H1 (cell line): ENCODE results near the gene SLX9. TPM values are rescaled to one million over a fixed set of nuclear protein-coding genes. Genes with fewer than 3 reads are reported as not detected.

Experiments
- CTCF ChIA-PET: fragments of 300-600 bp; sonication (Branson Sonifier 250); formaldehyde crosslinking; loops from one replicate; lab custom pipeline; 2021; ENCODE audit not compliant: partially characterized antibody; lab: Charles Lee
- POLR2A ChIA-PET: fragments of 300-600 bp; sonication (Branson Sonifier 250); formaldehyde crosslinking; loops from one replicate; lab custom pipeline; 2021; ENCODE audit warnings: inconsistent platforms; ENCODE audit not compliant: partially characterized antibody; lab: Charles Lee
- DNase-seq, 2 experiments: peaks; one replicate each; pipeline versions ENCODE4 v3.0.0 to v3.0.0-alpha.2; 2010 to 2022; ENCODE audit warnings: low spot score in 2 of 2, low read depth in 1 of 2, mixed read lengths in 1 of 2
- FAIRE-seq: peaks from 2 replicates; lab custom pipeline; 2011; peaks lifted over from hg19 to GRCh38; lab: Jason Lieb, UNC
- H2AFZ ChIP-seq: 2 replicates; pipeline ENCODE4 v1.8.1; 2012; ENCODE audit warnings: low read length, inconsistent platforms
- H2AK5ac ChIP-seq: 2 replicates; pipeline ENCODE4 v1.6.1; 2013; ENCODE audit warnings: low read depth, low read length
- H2BK120ac ChIP-seq: replicated peaks from 2 replicates; pipeline ENCODE3; 2013; ENCODE audit warnings: low read depth, low read length, inconsistent platforms
- H2BK12ac ChIP-seq: 2 replicates; pipeline ENCODE4 v1.6.1; 2013; ENCODE audit warnings: low read depth, low read length
- H2BK15ac ChIP-seq: 2 replicates; pipeline ENCODE4 v1.6.1; 2013; ENCODE audit warnings: low read length
- H2BK20ac ChIP-seq: 2 replicates; pipeline ENCODE4 v1.6.1; 2013; ENCODE audit warnings: low read length
- H2BK5ac ChIP-seq: 2 replicates; pipeline ENCODE4 v1.6.1; 2013; ENCODE audit warnings: low read depth, low read length
- H3K14ac ChIP-seq: 2 replicates; pipeline ENCODE4 v1.6.1; 2013; ENCODE audit warnings: inconsistent platforms; ENCODE audit not compliant: insufficient read length
- H3K18ac ChIP-seq: 2 replicates; pipeline ENCODE4 v1.6.1; 2013; ENCODE audit warnings: low read length; ENCODE audit errors: extremely low read depth
- H3K23ac ChIP-seq: 2 replicates; pipeline ENCODE4 v1.6.1; 2013; ENCODE audit warnings: inconsistent platforms; ENCODE audit not compliant: insufficient read length
- H3K23me2 ChIP-seq: 2 replicates; pipeline ENCODE4 v1.6.1; 2013; ENCODE audit warnings: low read depth, low read length
- H3K27ac ChIP-seq: 2 replicates; pipeline ENCODE4 v1.6.1; 2011; ENCODE audit warnings: low read depth, low read length, inconsistent platforms
- H3K27me3 ChIP-seq, 4 experiments: replicated peaks in 1 of 4; 1 replicate in 1 of 4; 2 replicates in 3 of 4; pipeline versions ENCODE4 v1.6.1 to v1.8.1; 2011 to 2013; ENCODE audit warnings: low read length in 3 of 4, mild to moderate bottlenecking in 3 of 4, inconsistent platforms in 2 of 4, mixed read lengths in 2 of 4, moderate library complexity in 1 of 4; ENCODE audit not compliant: control insufficient read depth in 3 of 4, insufficient read depth in 3 of 4; ENCODE audit errors: extremely low read depth in 1 of 4
- H3K36me3 ChIP-seq, 4 experiments: 2 replicates each; pipeline versions ENCODE4 v1.6.1 to v1.8.1; 2011 to 2013; ENCODE audit warnings: mild to moderate bottlenecking in 4 of 4, low read length in 3 of 4, moderate library complexity in 2 of 4, control low read depth in 1 of 4, inconsistent platforms in 1 of 4; ENCODE audit not compliant: insufficient read depth in 4 of 4, control insufficient read depth in 2 of 4
- H3K4ac ChIP-seq: replicated peaks from 2 replicates; pipeline ENCODE3; 2013; ENCODE audit warnings: low read length, low read depth, mixed read lengths, inconsistent platforms; ENCODE audit not compliant: insufficient read length
- H3K4me1 ChIP-seq, 4 experiments: replicated peaks in 1 of 4; 1 replicate in 1 of 4; 2 replicates in 3 of 4; pipeline versions ENCODE4 v1.6.1 to v1.8.1; 2011 to 2013; ENCODE audit warnings: low read length in 3 of 4, inconsistent platforms in 2 of 4, mixed read lengths in 1 of 4; ENCODE audit not compliant: insufficient read depth in 4 of 4, control insufficient read depth in 3 of 4
- H3K4me2 ChIP-seq, 2 experiments: 2 replicates each; pipeline versions ENCODE4 v1.6.1 to v1.8.1; 2011 to 2013; ENCODE audit warnings: low read depth in 2 of 2, low read length in 2 of 2, control low read depth in 1 of 2, inconsistent platforms in 1 of 2, mild to moderate bottlenecking in 1 of 2; ENCODE audit not compliant: insufficient read depth in 1 of 2
- H3K4me3 ChIP-seq, 4 experiments: fragments of 200-600, 300-600 bp in 1 of 4; sonication (generic), shearing (Covaris generic), sonication (Bioruptor Twin) in 1 of 4; 2 replicates each; pipeline versions ENCODE4 v1.5.1 to v1.8.1; 2011 to 2016; ENCODE audit warnings: low read length in 4 of 4, low read depth in 3 of 4, control low read depth in 2 of 4, inconsistent platforms in 2 of 4, mild to moderate bottlenecking in 2 of 4, mixed read lengths in 1 of 4, moderate library complexity in 1 of 4; ENCODE audit not compliant: insufficient read depth in 2 of 4; ENCODE audit errors: extremely low read depth in 1 of 4
- H3K56ac ChIP-seq: replicated peaks from 2 replicates; pipeline ENCODE3; 2013; ENCODE audit warnings: low read depth, mild to moderate bottlenecking, mixed read lengths, low read length, inconsistent platforms; ENCODE audit not compliant: insufficient read length
- H3K79me1 ChIP-seq: 2 replicates; pipeline ENCODE4 v1.6.1; 2013; ENCODE audit warnings: low read depth, low read length, control low read depth
- H3K79me2 ChIP-seq, 2 experiments: 2 replicates each; pipeline versions ENCODE4 v1.6.1 to v1.8.1; 2012 to 2013; ENCODE audit warnings: low read length in 2 of 2, mild to moderate bottlenecking in 2 of 2, inconsistent platforms in 1 of 2; ENCODE audit not compliant: insufficient read depth in 2 of 2, control insufficient read depth in 1 of 2
- H3K9ac ChIP-seq, 4 experiments: replicated peaks in 1 of 4; 1 replicate in 1 of 4; 2 replicates in 3 of 4; pipeline versions ENCODE4 v1.6.1 to v1.8.1; 2011 to 2013; ENCODE audit warnings: low read depth in 3 of 4, low read length in 3 of 4, control low read depth in 2 of 4, mild to moderate bottlenecking in 2 of 4, moderate library complexity in 2 of 4, inconsistent platforms in 1 of 4; ENCODE audit errors: extremely low read depth in 1 of 4
- H3K9me3 ChIP-seq, 2 experiments: 2 replicates each; pipeline versions ENCODE4 v1.6.1 to v1.8.1; 2012 to 2013; ENCODE audit warnings: mild to moderate bottlenecking in 2 of 2, moderate library complexity in 2 of 2, control low read depth in 1 of 2, inconsistent platforms in 1 of 2, low read depth in 1 of 2, low read length in 1 of 2, mixed read lengths in 1 of 2; ENCODE audit not compliant: insufficient read depth in 2 of 2
- H4K20me1 ChIP-seq, 2 experiments: replicated peaks in 1 of 2; 2 replicates each; pipeline versions ENCODE3 to v1.8.1; 2011 to 2013; ENCODE audit warnings: inconsistent platforms in 2 of 2, low read length in 2 of 2, mild to moderate bottlenecking in 1 of 2; ENCODE audit not compliant: insufficient read depth in 2 of 2, control insufficient read depth in 1 of 2
- H4K5ac ChIP-seq: 2 replicates; pipeline ENCODE4 v1.6.1; 2013; ENCODE audit warnings: low read length, low read depth, mixed read lengths, inconsistent platforms; ENCODE audit not compliant: insufficient read length
- H4K8ac ChIP-seq: 2 replicates; pipeline ENCODE4 v1.8.0; 2013; ENCODE audit warnings: mild to moderate bottlenecking, moderate library complexity, low read length, inconsistent platforms; ENCODE audit not compliant: insufficient read depth; ENCODE audit errors: extremely low read depth
- H4K91ac ChIP-seq: replicated peaks from 2 replicates; pipeline ENCODE3; 2013; ENCODE audit warnings: low read length, mixed read lengths, inconsistent platforms; ENCODE audit not compliant: insufficient read length
- BCL11A ChIP-seq, 2 experiments: IDR thresholded peaks; one replicate each; pipeline ENCODE4 v1.6.1; 2011; ENCODE audit warnings: low read depth in 2 of 2, low read length in 2 of 2, mild to moderate bottlenecking in 2 of 2
- GTF2F1 ChIP-seq: IDR thresholded peaks from 2 replicates; pipeline ENCODE4 v1.6.1; 2012; ENCODE audit warnings: low read depth, low read length, improper control_type of control experiment, borderline replicate concordance
- MAFK ChIP-seq: IDR thresholded peaks from 2 replicates; pipeline ENCODE4 v1.6.1; 2012; ENCODE audit warnings: low read depth, mild to moderate bottlenecking, improper control_type of control experiment, low read length
- RNF2 ChIP-seq: fragments of 200-900, 300-1000 bp; sonication (generic); IDR thresholded peaks from 2 replicates; pipeline ENCODE4 v1.7.1; 2016; ENCODE audit warnings: borderline replicate concordance, low read depth, mild to moderate bottlenecking, antibody characterized with exemption, low read length; ENCODE audit not compliant: poor library complexity, severe bottlenecking; ENCODE audit errors: missing control alignments
- RXRA ChIP-seq: IDR thresholded peaks from 2 replicates; pipeline ENCODE4 v1.6.1; 2011; ENCODE audit warnings: low read depth, mild to moderate bottlenecking, low read length, moderate library complexity; ENCODE audit not compliant: insufficient read depth
- SAP30 ChIP-seq: fragments of 300-600 bp; sonication (generic); IDR thresholded peaks from 2 replicates; pipeline ENCODE4 v1.7.1; 2012; ENCODE audit warnings: low read length, moderate library complexity, mild to moderate bottlenecking, inconsistent platforms; ENCODE audit not compliant: insufficient read depth, insufficient replicate concordance
- SP2 ChIP-seq: IDR thresholded peaks from 2 replicates; pipeline ENCODE4 v1.6.1; 2012; ENCODE audit warnings: mild to moderate bottlenecking, low read length, inconsistent platforms
- SUZ12 ChIP-seq: fragments of 200-600 bp; sonication (generic); IDR thresholded peaks from 2 replicates; pipeline ENCODE4 v1.6.1; 2012; ENCODE audit warnings: mild to moderate bottlenecking, inconsistent platforms, low read length, moderate library complexity, mixed read lengths
- WGBS, 2 experiments: shearing (Covaris generic) in 1 of 2; methylation state at CpG; one replicate each; pipeline versions ENCODE4 v1.1.6 to v1.1.7; 2013 to 2015; ENCODE audit warnings: low lambda C conversion rate in 2 of 2, mixed read lengths in 2 of 2, inconsistent platforms in 1 of 2, low coverage in 1 of 2, missing lambda C conversion rate in 1 of 2; ENCODE audit not compliant: insufficient replicate concordance in 2 of 2, insufficient coverage in 1 of 2, insufficient read length in 1 of 2; ENCODE audit errors: extremely low coverage in 1 of 2, missing lambda C conversion rate in 1 of 2; 5-methylcytosine and 5-hydroxymethylcytosine counted together
- polyA plus RNA-seq, 7 experiments: library from polyadenylated mRNA; depleted of rRNA in 3 of 7; stranded (reverse) in 5 of 7; unstranded in 2 of 7; fragments of >200 nt in 5 of 7; fragments of 200-250 nt in 2 of 7; gene quantifications; 1 replicate in 5 of 7; 2 replicates in 1 of 7; 4 replicates in 1 of 7; pipeline versions ENCODE4 v1.2.1 to v1.2.3, GENCODE V29; 2011 to 2013; ENCODE audit warnings: missing spikeins in 2 of 7, mixed read lengths in 2 of 7
- total RNA-seq: library from RNA; stranded (reverse); fragmentation: NEBNext Ultra II Directional; extraction: Animal tissue kit (Norgen Biotek cat#: 25700); gene quantifications from 2 replicates; pipeline ENCODE4 v1.2.1, GENCODE V29; 2021
- TF ChIP-seq, protein P1 (sequence below), 3 experiments: IDR thresholded peaks; 1 replicate in 2 of 3; 2 replicates in 1 of 3; pipeline versions ENCODE4 v1.5.1 to v1.6.1; 2011; ENCODE audit warnings: low read length in 3 of 3, mild to moderate bottlenecking in 3 of 3, inconsistent platforms in 2 of 3, low read depth in 1 of 3, moderate library complexity in 1 of 3; ENCODE audit not compliant: insufficient read depth in 1 of 3; ENCODE audit errors: control extremely low read depth in 1 of 3

Gene SLX9
- total and polyA plus RNA-seq, 2 of the 8 experiments (the other 6 are each of a cell fraction or from before 2014, with no cell fraction given), result 17.7 to 57.3 TPM

DNA sequence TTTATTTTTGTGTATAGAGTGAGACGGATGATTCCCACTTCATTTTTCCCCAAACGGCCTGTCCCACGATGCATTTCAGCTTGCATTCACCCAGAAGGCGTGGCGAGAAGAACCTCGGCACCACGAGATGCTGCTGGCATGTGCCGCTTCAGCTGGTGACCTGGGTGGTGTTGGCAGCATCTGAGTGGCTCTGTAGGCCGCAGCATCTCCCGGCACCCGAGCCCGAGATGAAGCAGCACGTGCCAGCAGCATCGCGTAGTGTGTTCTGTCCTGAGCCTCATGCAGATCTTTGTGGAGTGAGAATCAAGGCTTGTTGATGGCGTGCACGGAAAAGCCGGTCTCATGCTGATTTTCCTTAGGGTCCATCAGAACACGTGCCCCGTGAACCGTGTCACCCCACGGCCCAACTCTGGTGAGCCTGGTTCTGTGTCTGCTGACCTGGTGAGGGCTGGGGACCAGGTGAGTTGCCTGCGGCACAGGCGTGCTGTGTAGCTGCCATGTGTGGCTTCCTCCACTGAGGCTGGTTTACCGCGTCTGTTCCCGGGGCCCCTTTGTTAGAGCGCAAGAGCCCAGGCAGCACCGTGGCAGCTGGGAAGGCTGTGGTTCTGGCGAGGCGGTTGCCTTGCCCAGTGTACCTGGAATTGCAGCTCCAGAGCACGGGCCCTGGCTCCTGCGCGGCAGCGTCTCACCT, 16.7 kb downstream of the SLX9 start:
- CTCF ChIA-PET, result interaction anchor here (0.9 to 5.7 kb wide), 6 partner anchors 8 to 182 kb away, joined by 3 to 29 read pairs (median 4); no protein-coding TSS in a partner anchor
- TF ChIP-seq, protein P1, sequence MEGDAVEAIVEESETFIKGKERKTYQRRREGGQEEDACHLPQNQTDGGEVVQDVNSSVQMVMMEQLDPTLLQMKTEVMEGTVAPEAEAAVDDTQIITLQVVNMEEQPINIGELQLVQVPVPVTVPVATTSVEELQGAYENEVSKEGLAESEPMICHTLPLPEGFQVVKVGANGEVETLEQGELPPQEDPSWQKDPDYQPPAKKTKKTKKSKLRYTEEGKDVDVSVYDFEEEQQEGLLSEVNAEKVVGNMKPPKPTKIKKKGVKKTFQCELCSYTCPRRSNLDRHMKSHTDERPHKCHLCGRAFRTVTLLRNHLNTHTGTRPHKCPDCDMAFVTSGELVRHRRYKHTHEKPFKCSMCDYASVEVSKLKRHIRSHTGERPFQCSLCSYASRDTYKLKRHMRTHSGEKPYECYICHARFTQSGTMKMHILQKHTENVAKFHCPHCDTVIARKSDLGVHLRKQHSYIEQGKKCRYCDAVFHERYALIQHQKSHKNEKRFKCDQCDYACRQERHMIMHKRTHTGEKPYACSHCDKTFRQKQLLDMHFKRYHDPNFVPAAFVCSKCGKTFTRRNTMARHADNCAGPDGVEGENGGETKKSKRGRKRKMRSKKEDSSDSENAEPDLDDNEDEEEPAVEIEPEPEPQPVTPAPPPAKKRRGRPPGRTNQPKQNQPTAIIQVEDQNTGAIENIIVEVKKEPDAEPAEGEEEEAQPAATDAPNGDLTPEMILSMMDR (IDR thresholded peaks at IDR 0.05; ENCODE audit: control extremely low read depth in 1 of 3, insufficient read depth in 1 of 3, low read depth in 1 of 3, low read length in 3 of 3), result no peak
- no peak for TF ChIP-seq RXRA
- TF ChIP-seq SAP30, result no peak
- no peak for TF ChIP-seq MAFK
- no peak for TF ChIP-seq BCL11A (IDR thresholded peaks at IDR 0.05; ENCODE audit: low read depth in 2 of 2, low read length in 2 of 2)
- TF ChIP-seq RNF2, result no peak
- TF ChIP-seq SUZ12, result no peak
- TF ChIP-seq GTF2F1, result no peak
- TF ChIP-seq SP2, result no peak

More for the DNA sequence above, 16.7 kb downstream of the SLX9 start:
- H3K4ac ChIP-seq, result no peak overlapping the region
- H4K8ac ChIP-seq, result no peak overlapping the region
- no peak overlapping the region for H2BK12ac ChIP-seq
- H3K9me3 ChIP-seq, result no peaks in the 10 kb centered on the region
- H2BK120ac ChIP-seq, result no peak overlapping the region
- H3K36me3 ChIP-seq, result peaks cover 5 to 29% (median 17%) of the 10 kb centered on the region in 4 experiments; a peak in 6 of 8 replicates
- H2BK5ac ChIP-seq, result no peak overlapping the region
- H2BK15ac ChIP-seq, result no peak overlapping the region
- no peak overlapping the region; the same call in 1 of the 2 replicates for H3K27ac ChIP-seq
- no peak overlapping the region for H3K18ac ChIP-seq
- H2BK20ac ChIP-seq, result no peak overlapping the region
- H3K23ac ChIP-seq, result no peak overlapping the region
- no peak overlapping the region for H3K4me3 ChIP-seq
- no peak overlapping the region for H4K91ac ChIP-seq
- no peaks in the 10 kb centered on the region for H3K23me2 ChIP-seq
- no peaks in the 10 kb centered on the region for H3K27me3 ChIP-seq
- DNase-seq (no peak), FAIRE-seq (no peak)
- peaks cover 19 to 53% of the 10 kb centered on the region in 2 experiments for H4K20me1 ChIP-seq
- peaks cover 21% of the 10 kb centered on the region for H3K79me1 ChIP-seq
- H2AK5ac ChIP-seq, result no peak overlapping the region
- H3K4me1 ChIP-seq, result no peaks in the 10 kb centered on the region
- no peak overlapping the region for H3K14ac ChIP-seq
- H3K79me2 ChIP-seq, result peaks cover 0 to 58% of the 10 kb centered on the region in 2 experiments; a peak in 3 of 4 replicates
- H3K4me2 ChIP-seq, result no peak overlapping the region
- H3K56ac ChIP-seq, result no peak overlapping the region
- H2AFZ ChIP-seq, result no peak overlapping the region
- POLR2A ChIA-PET, result interaction anchor here (1.4 kb wide), 1 partner anchor 24 kb away, joined by 3 read pairs; no protein-coding TSS in a partner anchor
- 95% methylated on average over 29 of the region's 35 CpGs; no CpG with 5 or more reads in 1 of the 2 experiments for WGBS, 2 experiments
- no peak overlapping the region for H4K5ac ChIP-seq
- no peak overlapping the region for H3K9ac ChIP-seq
